Measurements from ENCODE around the gene ITGA1. TPM values are rescaled to one million over a fixed set of nuclear protein-coding genes. Genes with fewer than 3 reads are reported as not detected.

Gene ITGA1
- total and polyA plus RNA-seq, 2 donors (not counting 1 experiment from before 2014, with no cell fraction given) = 0.74 TPM; not detected in 1

DNA sequence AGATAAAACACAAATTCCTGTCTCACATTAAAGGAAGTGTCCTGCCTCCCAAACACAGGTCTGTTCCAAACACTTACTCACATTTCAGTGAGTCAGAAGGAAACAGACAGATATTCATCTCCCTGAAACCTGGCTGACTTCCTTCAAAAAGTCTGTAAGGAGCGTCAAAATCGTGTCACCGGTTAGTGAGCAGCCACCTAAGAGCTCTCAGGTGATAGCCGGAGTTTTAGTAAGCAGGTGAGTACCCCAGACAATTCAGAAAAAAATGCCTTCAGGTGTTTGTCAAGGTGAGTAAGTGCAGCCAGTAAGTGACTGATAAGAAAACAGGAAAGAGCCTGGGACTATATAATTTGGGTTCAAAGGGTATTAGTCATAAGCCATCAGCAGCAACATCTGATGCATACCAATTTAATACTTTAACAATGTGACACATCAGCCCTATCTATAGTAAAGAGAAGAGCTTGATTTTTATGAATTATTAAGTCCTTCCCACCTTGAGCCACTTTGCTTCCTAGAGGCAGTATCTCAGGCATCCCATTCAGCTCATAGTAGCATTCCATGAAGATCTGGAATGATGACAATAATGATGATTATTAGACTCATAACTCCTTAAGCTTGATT, 200.1 kb downstream of the ITGA1 start:
- no peaks in the 10 kb centered on the region for H3K9me3 Mint-ChIP-seq (ENCODE audit: insufficient read depth)
- peak overlapping the region; percentile 78 for H3K4me3 Mint-ChIP-seq
- H3K27me3 Mint-ChIP-seq = peaks cover 54% of the 10 kb centered on the region
- Histone ChIP-seq H3K79me2 (ENCODE audit: control insufficient read depth, insufficient read depth, low read length) (no peaks in the 10 kb centered on the region), H3K27ac (ENCODE audit: low read length in 2 of 2) (no peak overlapping the region), H3K4me1 (ENCODE audit: control insufficient read depth in 2 of 2, insufficient read depth in 2 of 2, low read length in 2 of 2) (peaks cover 13 to 17% of the 10 kb centered on the region in 2 donors), H2AFZ (ENCODE audit: insufficient read depth, low read depth, low read length, poor library complexity, severe bottlenecking) (no peak overlapping the region), H3K4me2 (replicated peaks; ENCODE audit: low read depth, low read length, poor library complexity, severe bottlenecking) (no peak overlapping the region), H3K36me3 (replicated peaks in 1 of 2; ENCODE audit: control extremely low read depth in 1 of 2, control insufficient read depth in 1 of 2, extremely low read depth in 1 of 2, insufficient read depth in 2 of 2, low read length in 1 of 2) (no peaks in the 10 kb centered on the region), H3K9ac (ENCODE audit: low read length) (no peak overlapping the region), H4K20me1 (ENCODE audit: control insufficient read depth, insufficient read depth, low read length, poor library complexity, severe bottlenecking) (no peaks in the 10 kb centered on the region), H3K4me3 (ENCODE audit: control extremely low read depth in 1 of 5, extremely low read depth in 1 of 5, insufficient read depth in 1 of 5, low read depth in 2 of 5, low read length in 4 of 5) (no peak overlapping the region), H3K9me3 (ENCODE audit: control extremely low read depth in 1 of 3, control insufficient read depth in 2 of 3, insufficient read depth in 1 of 3, low read length in 2 of 3) (no peaks in the 10 kb centered on the region), H3K27me3 (replicated peaks in 1 of 4; ENCODE audit: control extremely low read depth in 1 of 4, control insufficient read depth in 3 of 4, insufficient read depth in 4 of 4, low read length in 3 of 4) (peaks cover 0 to 28% (median 19%) of the 10 kb centered on the region in 4 experiments)
- WGBS (ENCODE audit: insufficient coverage) = 60% methylated on average over 4 of the region's 4 CpGs
- CTCF ChIA-PET = no interaction called here
- TF ChIP-seq EZH2 (IDR thresholded peaks at IDR 0.05; ENCODE audit: borderline replicate concordance, insufficient read depth, low read depth, low read length, poor library complexity, severe bottlenecking) = no peak
- no peak for TF ChIP-seq CTCF (IDR thresholded peaks at IDR 0.05)
- intact Hi-C loops (cut with micrococcal nuclease) = no loop called here
- no peak for DNase-seq
- H3K4me1 Mint-ChIP-seq = peaks cover 12% of the 10 kb centered on the region
- POLR2A ChIA-PET = no interaction called here
- no peak overlapping the region for H3K27ac Mint-ChIP-seq
- no peak for ATAC-seq (ENCODE audit: low read depth)

GRCh38 chr5:52988335-52989024, 200.8 kb downstream of the ITGA1 start:
- Histone ChIP-seq H3K9me3 (ENCODE audit: control extremely low read depth in 1 of 3, control insufficient read depth in 2 of 3, insufficient read depth in 1 of 3, low read length in 2 of 3) (no peaks in the 10 kb centered on the region), H3K4me2 (replicated peaks; ENCODE audit: low read depth, low read length, poor library complexity, severe bottlenecking) (peak overlapping the region; percentile 74), H3K4me3 (ENCODE audit: control extremely low read depth in 1 of 5, extremely low read depth in 1 of 5, insufficient read depth in 1 of 5, low read depth in 2 of 5, low read length in 4 of 5) (peak overlapping the region in 4 of 5 experiments; percentile 31 to 56 (median 55)), H2AFZ (ENCODE audit: insufficient read depth, low read depth, low read length, poor library complexity, severe bottlenecking) (peak overlapping the region; percentile 76), H3K4me1 (ENCODE audit: control insufficient read depth in 2 of 2, insufficient read depth in 2 of 2, low read length in 2 of 2) (peaks cover 13 to 17% of the 10 kb centered on the region in 2 donors), H3K9ac (ENCODE audit: low read length) (peak overlapping the region; percentile 55), H3K36me3 (replicated peaks in 1 of 2; ENCODE audit: control extremely low read depth in 1 of 2, control insufficient read depth in 1 of 2, extremely low read depth in 1 of 2, insufficient read depth in 2 of 2, low read length in 1 of 2) (no peaks in the 10 kb centered on the region), H3K27me3 (replicated peaks in 1 of 4; ENCODE audit: control extremely low read depth in 1 of 4, control insufficient read depth in 3 of 4, insufficient read depth in 4 of 4, low read length in 3 of 4) (peaks cover 0 to 28% (median 19%) of the 10 kb centered on the region in 4 experiments), H3K79me2 (ENCODE audit: control insufficient read depth, insufficient read depth, low read length) (no peaks in the 10 kb centered on the region), H3K27ac (ENCODE audit: low read length in 2 of 2) (no peak overlapping the region), H4K20me1 (ENCODE audit: control insufficient read depth, insufficient read depth, low read length, poor library complexity, severe bottlenecking) (no peaks in the 10 kb centered on the region)
- no peak for ATAC-seq (ENCODE audit: low read depth)
- Mint-ChIP-seq H3K9me3 (ENCODE audit: insufficient read depth) (no peaks in the 10 kb centered on the region), H3K27me3 (peaks cover 54% of the 10 kb centered on the region), H3K4me3 (peak overlapping the region; percentile 78), H3K4me1 (peaks cover 12% of the 10 kb centered on the region), H3K27ac (no peak overlapping the region)
- TF ChIP-seq EZH2 (IDR thresholded peaks at IDR 0.05; ENCODE audit: borderline replicate concordance, insufficient read depth, low read depth, low read length, poor library complexity, severe bottlenecking) (no peak), CTCF (IDR thresholded peaks at IDR 0.05) (no peak)
- ChIA-PET POLR2A (no interaction called here), CTCF (no interaction called here)
- 2% methylated on average over 13 of the region's 16 CpGs for WGBS (ENCODE audit: insufficient coverage)
- DNase-seq = no peak
- intact Hi-C loops (cut with micrococcal nuclease) = no loop called here

Measured in B cell (primary cell).